WERI-Rb-1 (cell line): ENCODE results near the gene PRR20A.
"Not testable (repeated sequence)": the region's sequence is repeated elsewhere in the genome, so short reads cannot be mapped to it uniquely, and the experiment has no call there.

Source experiments
- DNase-seq: peaks from one replicate; pipeline ENCODE4 v3.0.0-alpha.2; 2020
- H3K27ac ChIP-seq: fragments of 250-450 bp; sonication (Bioruptor Pico); 2 replicates; pipeline ENCODE4 v1.5.1; 2020; ENCODE audit warnings: mild to moderate bottlenecking, moderate library complexity
- H3K27me3 ChIP-seq: fragments of 250-450 bp; sonication (Bioruptor Pico); 2 replicates; pipeline ENCODE4 v1.5.1; 2021; ENCODE audit warnings: mild to moderate bottlenecking, low read depth, moderate library complexity; ENCODE audit not compliant: insufficient read depth, severe bottlenecking
- H3K36me3 ChIP-seq: fragments of 250-450 bp; sonication (Bioruptor Pico); 2 replicates; pipeline ENCODE4 v1.5.1; 2020; ENCODE audit warnings: mild to moderate bottlenecking, moderate library complexity
- H3K4me3 ChIP-seq: 2 replicates; pipeline ENCODE4 v1.5.1; 2011; ENCODE audit warnings: low read depth, mild to moderate bottlenecking, control low read depth, low read length
- H3K9me3 ChIP-seq: fragments of 250-450 bp; sonication (Bioruptor Pico); 2 replicates; pipeline ENCODE4 v1.5.1; 2021; ENCODE audit warnings: mild to moderate bottlenecking, moderate library complexity; ENCODE audit not compliant: severe bottlenecking
- CTCF ChIP-seq: IDR thresholded peaks from 2 replicates; pipeline ENCODE4 v1.5.1; 2011; ENCODE audit warnings: low read depth, mild to moderate bottlenecking, control low read depth, inconsistent platforms, low read length

The PRR20A gene

GRCh38 chr13:57140235-57140968, at the start of gene PRR20A:
PRR20A (plus strand) TSS chr13:57140918; CDS start chr13:57141305, 387 bp downstream.
- not testable (repeated sequence) for DNase-seq, H3K4me3 ChIP-seq, H3K36me3 ChIP-seq, H3K9me3 ChIP-seq, H3K27ac ChIP-seq, H3K27me3 ChIP-seq

DNA sequence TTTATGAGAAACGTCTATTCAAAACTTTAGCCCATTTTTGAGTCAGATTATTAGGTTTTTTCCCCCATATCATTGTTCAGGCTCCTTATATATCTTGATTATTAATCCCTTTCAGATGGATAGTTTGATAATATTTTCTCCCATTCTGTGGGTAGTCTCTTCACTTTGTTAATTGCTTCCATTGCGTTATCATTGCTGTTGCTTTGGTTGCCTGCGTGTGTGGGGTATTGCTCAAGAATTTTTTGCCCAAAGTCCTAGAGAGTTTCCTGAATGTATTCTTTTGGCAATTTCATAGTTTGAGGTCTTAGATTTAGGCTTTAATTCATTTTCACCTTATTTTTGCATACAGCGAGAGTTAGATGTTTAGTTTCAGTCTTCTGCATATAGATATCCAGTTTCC, 25.8 kb upstream of the PRR20A start:
- TF ChIP-seq CTCF: no peak
- Histone ChIP-seq H3K4me3 (no peak overlapping the region), H3K27me3 (no peaks in the 10 kb centered on the region), H3K9me3 (no peaks in the 10 kb centered on the region), H3K27ac (no peak overlapping the region), H3K36me3 (no peaks in the 10 kb centered on the region)
- DNase-seq: no peak

GRCh38 chr13:57123681-57124080, 17.0 kb upstream of the PRR20A start:
- H3K27me3 ChIP-seq: no peaks in the 10 kb centered on the region
- H3K4me3 ChIP-seq: no peak overlapping the region
- no peaks in the 10 kb centered on the region for H3K9me3 ChIP-seq
- H3K36me3 ChIP-seq: no peaks in the 10 kb centered on the region
- no peak overlapping the region for H3K27ac ChIP-seq
- DNase-seq: no peak
- no peak for TF ChIP-seq CTCF

DNA sequence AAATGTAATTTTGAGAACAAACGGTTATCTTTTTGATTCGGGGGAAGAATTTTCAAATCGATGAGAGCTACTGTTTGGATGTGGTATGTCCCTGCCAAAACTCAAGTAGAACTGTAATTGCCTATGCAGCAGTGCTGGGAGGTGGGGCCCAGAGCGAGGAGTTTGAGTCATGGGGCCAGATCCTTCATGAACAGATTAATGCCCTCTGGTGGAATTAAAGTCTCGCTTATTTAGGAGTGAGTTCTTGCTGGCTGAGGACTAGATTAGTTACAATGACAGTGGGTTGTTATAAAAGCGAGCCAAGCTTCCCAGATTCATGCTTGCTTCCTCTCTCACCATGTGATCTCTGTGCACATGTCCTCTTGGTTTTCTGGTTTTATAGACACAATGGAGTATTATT, 11.8 kb upstream of the PRR20A start:
- no peak overlapping the region for H3K27ac ChIP-seq
- no peaks in the 10 kb centered on the region for H3K27me3 ChIP-seq
- no peak overlapping the region for H3K4me3 ChIP-seq
- no peak for TF ChIP-seq CTCF
- no peaks in the 10 kb centered on the region for H3K36me3 ChIP-seq
- no peaks in the 10 kb centered on the region for H3K9me3 ChIP-seq
- DNase-seq: no peak

GRCh38 chr13:57136093-57136492, 4.6 kb upstream of the PRR20A start:
- H3K4me3 ChIP-seq: no peak overlapping the region
- H3K36me3 ChIP-seq: no peaks in the 10 kb centered on the region
- H3K9me3 ChIP-seq: no peaks in the 10 kb centered on the region
- TF ChIP-seq CTCF: no peak
- no peaks in the 10 kb centered on the region for H3K27me3 ChIP-seq
- no peak overlapping the region for H3K27ac ChIP-seq
- no peak for DNase-seq

DNA sequence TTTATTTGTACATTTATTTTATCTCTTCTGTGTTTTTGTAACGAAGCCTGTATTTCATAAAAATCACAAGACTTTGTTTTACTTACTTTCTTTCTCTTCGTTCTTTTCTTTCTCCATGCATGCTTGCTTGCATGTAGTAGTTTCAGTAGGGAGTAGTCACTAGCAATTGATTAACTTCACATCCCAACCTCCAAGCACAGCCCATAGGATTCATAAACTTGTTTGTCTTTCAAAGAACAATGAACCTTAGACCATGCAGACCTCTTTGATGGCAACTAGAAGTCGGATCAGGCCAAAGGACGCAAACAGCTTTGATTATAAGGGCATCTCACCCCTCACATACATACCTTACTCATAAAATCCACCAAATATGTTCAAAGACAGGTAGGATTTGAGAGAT, 3.1 kb upstream of the PRR20A start:
- no peaks in the 10 kb centered on the region for H3K27me3 ChIP-seq
- H3K4me3 ChIP-seq: no peak overlapping the region
- H3K9me3 ChIP-seq: no peaks in the 10 kb centered on the region
- no peaks in the 10 kb centered on the region for H3K36me3 ChIP-seq
- no peak for DNase-seq
- TF ChIP-seq CTCF: no peak
- no peak overlapping the region for H3K27ac ChIP-seq
